HG03469 (cell line): Measurements from ENCODE around the gene ECEL1.

Experiments
- ATAC-seq: cut with Tn5 transposase; IDR thresholded peaks from one replicate; pipeline ENCODE4 v1.9.1; 2021; ENCODE audit warnings: mild to moderate bottlenecking, moderate library complexity, moderate number of reproducible peaks; ENCODE audit not compliant: unreplicated experiment

The ECEL1 gene

GRCh38 chr2:232502511-232502910 lies 14.9 kb upstream of the ECEL1 start:
- no peak for ATAC-seq

GRCh38 chr2:232501794-232502390 lies 14.3 kb upstream of the ECEL1 start:
- no peak for ATAC-seq

GRCh38 chr2:232501331-232501771 lies 13.7 kb upstream of the ECEL1 start:
- ATAC-seq, result no peak

- ATAC-seq, result no peak
Measured at GRCh38 chr2:232498452-232498851, 10.8 kb upstream of the ECEL1 start.

- ATAC-seq, result no peak
Measured at GRCh38 chr2:232497348-232497747, 9.7 kb upstream of the ECEL1 start.

GRCh38 chr2:232496501-232497270 lies 9.1 kb upstream of the ECEL1 start:
- no peak for ATAC-seq

GRCh38 chr2:232495292-232495691 lies 7.7 kb upstream of the ECEL1 start:
- no peak for ATAC-seq

- no peak for ATAC-seq
Measured at GRCh38 chr2:232494542-232494941, 6.9 kb upstream of the ECEL1 start.

GRCh38 chr2:232493701-232494474 lies 6.3 kb upstream of the ECEL1 start:
- no peak for ATAC-seq

- no peak for ATAC-seq
Measured at GRCh38 chr2:232492963-232493700, 5.5 kb upstream of the ECEL1 start.

GRCh38 chr2:232492236-232492848 lies 4.7 kb upstream of the ECEL1 start:
- ATAC-seq, result no peak

- no peak for ATAC-seq
Measured at GRCh38 chr2:232491139-232491780, 3.6 kb upstream of the ECEL1 start.

GRCh38 chr2:232490221-232491138 lies 2.8 kb upstream of the ECEL1 start:
- no peak for ATAC-seq

GRCh38 chr2:232489516-232490220 lies 2.0 kb upstream of the ECEL1 start:
- no peak for ATAC-seq

- no peak for ATAC-seq
Measured at GRCh38 chr2:232488721-232489300, 1.2 kb upstream of the ECEL1 start.

GRCh38 chr2:232488097-232488711 lies 570 bp upstream of the ECEL1 start:
- no peak for ATAC-seq

- ATAC-seq, result no peak
Measured at GRCh38 chr2:232486558-232487384, 863 bp downstream of the ECEL1 start.
